ENCODE data around the gene DXO. TPM values are rescaled to one million over a fixed set of nuclear protein-coding genes. Genes with fewer than 3 reads are reported as not detected.

DXO gene
- total RNA-seq, 8 experiments from 2014 or later, result 15.3 to 26.9 (median 22.9) TPM

DNA sequence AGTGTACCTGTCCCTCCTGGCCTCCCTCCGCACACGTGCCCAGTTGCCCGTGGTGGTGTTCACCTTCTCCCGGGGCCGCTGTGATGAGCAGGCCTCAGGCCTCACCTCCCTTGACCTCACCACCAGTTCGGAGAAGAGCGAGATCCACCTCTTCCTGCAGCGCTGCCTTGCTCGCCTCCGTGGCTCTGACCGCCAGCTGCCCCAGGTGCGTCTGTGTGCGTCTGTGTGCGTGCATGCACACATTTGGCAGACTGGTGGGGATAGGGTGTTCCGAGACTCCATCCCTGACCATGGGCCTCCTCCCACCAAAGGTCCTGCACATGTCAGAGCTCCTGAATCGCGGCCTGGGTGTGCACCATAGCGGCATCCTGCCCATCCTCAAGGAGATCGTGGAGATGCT lies 8.0 kb downstream of the DXO start:
- no peak overlapping the region for H3K4me3 ChIP-seq
- ATAC-seq (replicated peaks in 6 of 8), result no peak
- no peak overlapping the region for H3K27ac ChIP-seq
- in situ Hi-C loops (cut with MboI; ENCODE audit: low pct_unique_long_range_greater_than_20kb in 2 of 9, low sequenced_read_pairs in 9 of 9, unreplicated experiment in 9 of 9), result loop anchor here in 1 of 9 experiments (25.0 kb wide), 1 partner anchor 277 kb away; the partner anchor contains the start of gene LY6G5C
- H3K4me1 ChIP-seq (replicated peaks in 1 of 2), result peaks cover 5 to 7% of the 10 kb centered on the region in 2 donors
- WGBS, 10 experiments, result 96 to 100% (median 100%) methylated on average over 3 to 8 of the region's 19 CpGs; no CpG with 5 or more reads in 7 of the 10 experiments

DNA sequence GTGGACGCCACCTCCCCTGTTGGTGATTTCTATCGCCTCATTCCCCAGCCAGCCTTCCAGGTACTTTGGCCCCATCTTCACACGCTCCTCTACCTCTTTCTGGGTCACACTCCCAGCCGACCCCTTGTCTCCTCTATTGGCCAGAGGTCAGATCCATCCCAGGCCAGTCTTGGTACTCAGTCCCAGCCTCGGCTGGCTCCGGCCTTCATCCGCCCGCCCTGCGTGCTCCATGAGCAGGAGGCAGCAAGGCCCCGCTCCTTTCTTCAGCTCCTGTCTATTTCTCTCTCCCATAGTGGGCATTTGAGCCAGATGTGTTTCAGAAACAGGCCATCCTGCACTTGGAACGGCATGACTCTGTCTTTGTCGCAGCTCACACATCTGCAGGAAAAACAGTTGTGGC lies 10.3 kb downstream of the DXO start:
- in situ Hi-C loops (cut with MboI; ENCODE audit: low pct_unique_long_range_greater_than_20kb in 2 of 9, low sequenced_read_pairs in 9 of 9, unreplicated experiment in 9 of 9), result loop anchor here in 1 of 9 experiments (25.0 kb wide), 1 partner anchor 274 kb away; the partner anchor contains the start of gene LY6G5C
- 67 to 100% (median 96%) methylated on average over 2 to 8 of the region's 12 CpGs; no CpG with 5 or more reads in 5 of the 10 experiments for WGBS, 10 experiments

DNA sequence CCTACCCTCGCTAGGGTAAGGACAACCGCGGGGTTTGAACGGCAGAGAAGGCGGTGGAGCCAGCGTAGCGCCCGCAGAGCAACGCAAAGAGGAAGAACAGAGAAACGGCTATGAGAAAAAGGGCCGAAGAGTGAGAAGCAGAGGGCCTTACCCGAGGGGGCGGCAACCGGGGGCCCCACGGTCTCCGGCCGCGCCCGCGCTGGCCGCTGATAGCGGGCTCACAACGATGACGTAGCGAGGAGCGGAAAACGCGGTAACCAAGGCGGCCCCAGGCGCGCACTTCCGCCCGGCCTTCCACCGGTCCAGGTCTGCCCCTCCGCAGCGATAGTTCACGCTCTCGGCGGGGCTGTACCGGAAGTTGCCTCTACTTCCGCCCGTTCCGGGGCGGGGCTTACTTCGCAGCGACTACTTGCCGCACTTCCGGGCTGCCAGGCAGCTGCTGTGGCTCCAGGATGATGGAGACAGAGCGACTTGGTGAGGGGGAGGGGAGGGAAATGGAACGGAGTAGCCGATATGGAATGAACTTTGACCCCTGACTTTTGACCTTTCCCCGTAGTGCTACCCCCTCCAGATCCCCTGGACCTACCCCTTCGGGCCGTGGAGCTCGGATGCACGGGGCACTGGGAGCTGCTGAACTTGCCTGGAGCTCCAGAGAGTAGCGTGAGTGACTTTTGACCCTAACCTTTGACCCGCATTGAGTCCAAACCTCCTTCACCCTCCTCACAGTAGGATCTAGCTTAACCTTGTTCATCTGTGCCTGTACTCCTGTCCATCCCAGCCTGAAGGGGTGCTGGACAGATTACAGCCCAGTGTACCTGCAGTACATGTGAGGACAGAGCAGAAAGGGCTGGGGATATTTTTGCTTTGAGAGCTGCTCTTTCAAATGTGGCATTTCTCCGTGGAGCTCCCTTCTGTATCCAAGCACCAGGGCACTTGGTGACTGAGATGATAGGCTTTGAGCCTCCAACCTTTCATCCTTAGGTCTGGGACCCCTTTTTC lies 12.9 kb downstream of the DXO start, which contains the start of the genes NELFE and SKIC2:
NELFE (minus strand) TSS at position 231 of the 999 bp plus-strand sequence. CDS start 525 bp downstream, outside the sequence.
SKIC2 (plus strand) TSS at position 435 of the 999 bp plus-strand sequence; CDS start at position 453, 18 bp downstream.
- Histone ChIP-seq H3K27ac (peak within 1 kb of the TSS; percentile 82 to 95), H3K4me1 (replicated peaks in 1 of 2) (peaks cover 13 to 16% of the 10 kb centered on the region in 2 donors), H3K4me3 (peak within 1 kb of the TSS; percentile 76 to 98 (median 83))
- peak; percentile 96 to 100 (median 98) for ATAC-seq (replicated peaks in 6 of 8)
- in situ Hi-C loops (cut with MboI; ENCODE audit: low pct_unique_long_range_greater_than_20kb in 2 of 9, low sequenced_read_pairs in 9 of 9, unreplicated experiment in 9 of 9), result loop anchor here in 1 of 9 experiments (25.0 kb wide), 1 partner anchor 272 kb away; the partner anchor contains the start of gene LY6G5C
- 0 to 4% (median 0%) methylated on average over 6 to 30 of the region's 59 CpGs; no CpG with 5 or more reads in 5 of the 10 experiments for WGBS, 10 experiments

More for the DNA sequence above, 10.3 kb downstream of the DXO start:
- Histone ChIP-seq H3K27ac (no peak overlapping the region), H3K4me1 (replicated peaks in 1 of 2) (peaks cover 13 to 16% of the 10 kb centered on the region in 2 donors), H3K4me3 (no peak overlapping the region)
- ATAC-seq (replicated peaks in 6 of 8), result no peak

DNA sequence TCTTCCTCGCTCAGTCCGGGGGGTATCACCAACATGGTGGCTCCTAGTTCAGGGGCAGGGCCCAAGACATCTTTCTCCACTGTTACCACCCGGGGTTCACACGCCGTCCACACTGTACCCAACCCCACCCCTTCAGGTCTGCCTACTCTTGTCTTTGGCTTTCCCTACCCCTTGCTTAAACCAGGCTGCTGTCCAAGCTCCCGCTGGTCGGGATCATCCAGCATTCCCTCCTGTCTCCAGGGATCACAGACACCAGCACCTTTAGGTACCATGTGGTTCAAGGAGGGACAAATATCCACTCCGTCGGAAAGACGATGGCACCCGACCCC lies 13.6 kb downstream of the DXO start:
- Histone ChIP-seq H3K4me3 (peak overlapping the region; percentile 76 to 98 (median 83)), H3K4me1 (replicated peaks in 1 of 2) (peaks cover 13 to 16% of the 10 kb centered on the region in 2 donors), H3K27ac (peak overlapping the region; percentile 82 to 95)
- in situ Hi-C loops (cut with MboI; ENCODE audit: low pct_unique_long_range_greater_than_20kb in 2 of 9, low sequenced_read_pairs in 9 of 9, unreplicated experiment in 9 of 9), result loop anchor here in 1 of 9 experiments (25.0 kb wide), 1 partner anchor 271 kb away; the partner anchor contains the start of gene LY6G5C
- peak; percentile 2 to 30 (median 8) for ATAC-seq (replicated peaks in 6 of 8)
- WGBS, 10 experiments, result 0 to 33% (median 0%) methylated on average over 1 to 9 of the region's 11 CpGs; no CpG with 5 or more reads in 5 of the 10 experiments

DNA sequence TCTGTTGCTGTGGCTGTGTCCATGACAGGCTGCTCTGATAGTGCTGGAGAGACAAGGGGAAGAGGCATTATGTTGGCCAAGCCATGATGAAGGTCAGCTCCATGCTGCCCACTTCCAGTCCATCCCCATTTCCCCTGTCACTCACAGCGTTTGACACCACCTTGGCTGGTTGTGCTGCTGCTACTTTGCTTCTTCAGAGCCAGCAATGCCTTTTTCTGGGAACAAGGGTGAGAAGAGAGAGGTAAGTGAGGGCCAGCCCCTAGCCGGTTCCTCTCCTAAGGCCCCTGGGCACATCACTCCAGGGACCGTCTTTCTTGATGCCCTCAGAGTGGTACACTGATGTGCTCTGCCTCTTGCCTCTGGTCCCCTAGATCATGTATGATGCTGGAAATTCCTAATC lies 15.1 kb downstream of the DXO start:
- peaks cover 13 to 16% of the 10 kb centered on the region in 2 donors for H3K4me1 ChIP-seq (replicated peaks in 1 of 2)
- 80 to 100% (median 100%) methylated on average over 1 to 2 of the region's 3 CpGs; no CpG with 5 or more reads in 3 of the 10 experiments for WGBS, 10 experiments
- no peak overlapping the region for H3K4me3 ChIP-seq
- no peak overlapping the region for H3K27ac ChIP-seq
- ATAC-seq (replicated peaks in 6 of 8), result no peak
- in situ Hi-C loops (cut with MboI; ENCODE audit: low pct_unique_long_range_greater_than_20kb in 2 of 9, low sequenced_read_pairs in 9 of 9, unreplicated experiment in 9 of 9), result loop anchor here in 1 of 9 experiments (25.0 kb wide), 1 partner anchor 269 kb away; the partner anchor contains the start of gene LY6G5C

DNA sequence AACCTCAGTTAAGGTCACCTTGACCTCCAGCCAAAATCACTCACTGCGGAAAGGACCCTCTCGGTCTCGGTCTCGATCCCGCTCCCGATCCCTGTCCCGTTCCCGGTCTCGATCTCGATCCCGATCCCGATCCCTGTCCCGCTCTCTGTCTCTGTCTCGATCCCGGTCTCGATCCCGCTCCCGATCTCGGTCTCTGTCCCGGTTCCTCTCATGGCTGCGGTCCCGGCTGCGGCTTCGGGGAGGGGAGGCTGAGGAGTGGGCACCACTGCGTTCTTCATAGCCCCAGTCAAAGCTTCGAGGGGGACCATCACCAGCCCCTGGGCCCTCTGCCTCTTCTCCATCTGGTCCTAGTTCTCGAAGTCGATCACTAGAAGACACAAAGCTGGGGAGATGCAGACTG lies 17.4 kb downstream of the DXO start:
- WGBS, 10 experiments, result 93 to 100% (median 97%) methylated on average over 3 to 21 of the region's 28 CpGs; no CpG with 5 or more reads in 4 of the 10 experiments
- in situ Hi-C loops (cut with MboI; ENCODE audit: low pct_unique_long_range_greater_than_20kb in 2 of 9, low sequenced_read_pairs in 9 of 9, unreplicated experiment in 9 of 9), result loop anchor here in 1 of 9 experiments (25.0 kb wide), 1 partner anchor 267 kb away; the partner anchor contains the start of gene LY6G5C
- H3K4me1 ChIP-seq (replicated peaks in 1 of 2), result peaks cover 9 to 10% of the 10 kb centered on the region in 2 donors
- H3K27ac ChIP-seq, result no peak overlapping the region
- ATAC-seq (replicated peaks in 6 of 8), result no peak
- H3K4me3 ChIP-seq, result no peak overlapping the region

DNA sequence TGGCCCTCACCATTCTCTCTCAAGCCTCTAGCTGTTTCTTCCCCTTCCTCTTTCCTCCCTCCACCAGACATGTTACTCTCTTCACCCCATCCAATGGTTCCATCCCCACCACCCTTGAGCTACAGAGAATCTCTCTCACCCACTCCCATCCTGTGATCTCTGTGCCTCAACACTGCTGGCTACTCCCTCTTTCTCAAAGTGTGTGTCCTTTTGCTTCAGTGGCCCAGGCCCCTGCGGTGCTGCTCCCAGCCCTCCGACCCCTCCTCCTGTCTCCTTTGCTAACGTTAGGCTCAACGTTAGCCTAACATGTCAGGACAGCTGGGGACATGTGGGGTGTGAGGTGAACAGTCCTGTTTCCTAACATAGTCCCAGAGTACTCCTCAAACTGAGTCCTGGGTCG lies 19.0 kb downstream of the DXO start:
- 17 to 87% (median 67%) methylated on average over 1 to 5 of the region's 5 CpGs; no CpG with 5 or more reads in 2 of the 10 experiments for WGBS, 10 experiments
- in situ Hi-C loops (cut with MboI; ENCODE audit: low pct_unique_long_range_greater_than_20kb in 2 of 9, low sequenced_read_pairs in 9 of 9, unreplicated experiment in 9 of 9), result loop anchor here in 1 of 9 experiments (25.0 kb wide), 1 partner anchor 266 kb away; the partner anchor contains the start of gene LY6G5C
- ATAC-seq (replicated peaks in 6 of 8), result peak in 1 of 8 experiments; percentile 5
- Histone ChIP-seq H3K27ac (no peak overlapping the region), H3K4me3 (no peak overlapping the region), H3K4me1 (replicated peaks in 1 of 2) (peaks cover 5 to 7% of the 10 kb centered on the region in 2 donors)

DNA sequence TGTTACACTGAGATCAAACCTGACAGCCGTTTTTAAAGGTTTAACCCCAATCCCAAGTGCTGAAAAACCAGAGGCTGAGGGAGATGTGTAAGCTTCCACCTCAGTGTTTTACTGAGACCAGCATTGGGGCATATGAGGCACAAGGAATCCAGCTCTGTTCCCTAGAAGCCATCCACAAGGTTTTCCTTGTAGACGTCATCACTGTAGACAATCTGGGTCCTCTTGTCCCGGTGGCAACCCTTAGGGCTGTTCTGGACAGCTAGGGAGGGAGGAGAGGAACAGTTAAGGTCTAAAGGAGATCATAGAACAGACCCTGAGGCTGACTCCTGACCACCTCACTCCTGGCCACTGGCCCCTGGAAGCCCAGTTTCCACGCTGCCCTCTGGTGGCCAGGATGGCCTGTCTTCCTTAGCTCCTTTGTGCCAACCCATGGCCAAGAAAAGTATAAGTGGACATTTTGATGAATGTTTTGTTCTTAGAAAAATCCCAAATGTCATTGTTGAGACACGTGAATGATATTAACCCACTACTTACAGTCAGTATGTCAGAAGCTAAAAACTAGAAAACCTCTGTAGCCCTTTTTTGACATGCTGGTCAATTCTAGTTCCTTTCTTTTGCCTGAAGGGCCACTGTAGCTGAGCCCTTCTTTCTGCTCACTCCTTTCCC lies 19.7 kb downstream of the DXO start:
- in situ Hi-C loops (cut with MboI; ENCODE audit: low pct_unique_long_range_greater_than_20kb in 2 of 9, low sequenced_read_pairs in 9 of 9, unreplicated experiment in 9 of 9), result loop anchor here in 1 of 9 experiments (25.0 kb wide), 1 partner anchor 265 kb away; the partner anchor contains the start of gene LY6G5C
- 0 to 83% (median 60%) methylated on average over 1 to 4 of the region's 5 CpGs; no CpG with 5 or more reads in 2 of the 10 experiments for WGBS, 10 experiments
- H3K4me3 ChIP-seq, result no peak overlapping the region
- H3K27ac ChIP-seq, result no peak overlapping the region
- peaks cover 0 to under 1% of the 10 kb centered on the region in 2 donors for H3K4me1 ChIP-seq (replicated peaks in 1 of 2)
- peak; percentile 44 to 91 (median 78) for ATAC-seq (replicated peaks in 6 of 8)

DNA sequence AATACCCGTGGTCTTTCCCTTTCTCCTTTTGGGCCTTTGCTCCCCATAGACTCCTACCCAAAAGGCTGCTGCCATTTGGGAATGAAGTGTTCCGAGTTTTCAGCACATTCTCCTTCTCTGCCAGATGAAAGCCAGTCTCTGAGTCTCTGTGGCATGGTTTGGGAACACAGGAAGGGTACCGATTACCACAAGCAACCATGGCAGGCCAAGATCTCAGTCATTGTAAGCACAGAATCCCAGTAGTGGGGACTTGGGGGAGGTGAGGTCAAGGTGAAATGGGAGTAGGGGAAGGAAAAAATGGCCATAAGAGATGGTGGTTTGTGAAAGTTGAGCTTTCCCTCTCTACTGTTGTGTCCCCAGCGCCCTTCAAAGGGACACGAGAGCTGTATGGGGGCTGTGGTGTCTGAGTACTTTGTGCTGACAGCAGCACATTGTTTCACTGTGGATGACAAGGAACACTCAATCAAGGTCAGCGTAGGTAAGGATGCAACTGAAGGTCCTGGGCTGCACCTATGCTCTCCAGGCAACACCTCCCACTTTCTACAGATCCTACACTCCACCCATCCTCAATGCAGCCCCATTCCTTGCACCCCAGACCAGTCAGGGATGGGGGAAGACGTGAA lies 21.9 kb downstream of the DXO start:
- 60 to 100% (median 92%) methylated on average over 1 to 6 of the region's 7 CpGs; no CpG with 5 or more reads in 1 of the 10 experiments for WGBS, 10 experiments
- in situ Hi-C loops (cut with MboI; ENCODE audit: low pct_unique_long_range_greater_than_20kb in 2 of 9, low sequenced_read_pairs in 9 of 9, unreplicated experiment in 9 of 9), result loop anchor here in 1 of 9 experiments (25.0 kb wide), 1 partner anchor 263 kb away; the partner anchor contains the start of gene LY6G5C
- no peak overlapping the region for H3K27ac ChIP-seq
- no peak overlapping the region for H3K4me3 ChIP-seq
- no peaks in the 10 kb centered on the region for H3K4me1 ChIP-seq (replicated peaks in 1 of 2)
- no peak for ATAC-seq (replicated peaks in 6 of 8)

DNA sequence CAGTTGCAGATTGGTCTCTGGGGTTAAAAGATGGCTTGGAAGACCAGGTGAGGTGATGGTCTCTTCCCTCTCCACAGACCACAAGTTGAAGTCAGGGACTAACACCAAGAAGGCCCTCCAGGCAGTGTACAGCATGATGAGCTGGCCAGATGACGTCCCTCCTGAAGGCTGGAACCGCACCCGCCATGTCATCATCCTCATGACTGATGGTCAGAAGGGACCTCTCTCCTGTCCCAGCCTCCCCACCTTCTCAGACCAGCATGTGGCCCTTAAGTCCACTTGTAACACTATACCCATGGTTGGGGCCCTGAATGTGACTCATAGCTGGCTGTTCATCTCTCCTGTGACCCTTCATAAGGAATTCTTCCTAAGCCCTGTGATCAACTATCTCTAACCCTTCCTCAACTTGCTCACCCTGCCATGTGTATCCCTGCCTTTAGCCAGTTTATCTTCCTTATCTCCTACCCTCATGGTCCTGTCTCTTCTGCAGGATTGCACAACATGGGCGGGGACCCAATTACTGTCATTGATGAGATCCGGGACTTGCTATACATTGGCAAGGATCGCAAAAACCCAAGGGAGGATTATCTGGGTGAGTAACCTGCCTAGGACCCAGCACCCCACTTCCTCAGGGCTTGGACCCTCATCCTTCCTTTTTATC lies 23.1 kb downstream of the DXO start:
- H3K4me3 ChIP-seq, result no peak overlapping the region
- no peak overlapping the region for H3K27ac ChIP-seq
- ATAC-seq (replicated peaks in 6 of 8), result peak in 7 of 8 experiments; percentile 16 to 58 (median 27)
- no peaks in the 10 kb centered on the region for H3K4me1 ChIP-seq (replicated peaks in 1 of 2)
- 0 to 100% (median 94%) methylated on average over 1 to 3 of the region's 6 CpGs; no CpG with 5 or more reads in 3 of the 10 experiments for WGBS, 10 experiments
- in situ Hi-C loops (cut with MboI; ENCODE audit: low pct_unique_long_range_greater_than_20kb in 2 of 9, low sequenced_read_pairs in 9 of 9, unreplicated experiment in 9 of 9), result no loop called here

DNA sequence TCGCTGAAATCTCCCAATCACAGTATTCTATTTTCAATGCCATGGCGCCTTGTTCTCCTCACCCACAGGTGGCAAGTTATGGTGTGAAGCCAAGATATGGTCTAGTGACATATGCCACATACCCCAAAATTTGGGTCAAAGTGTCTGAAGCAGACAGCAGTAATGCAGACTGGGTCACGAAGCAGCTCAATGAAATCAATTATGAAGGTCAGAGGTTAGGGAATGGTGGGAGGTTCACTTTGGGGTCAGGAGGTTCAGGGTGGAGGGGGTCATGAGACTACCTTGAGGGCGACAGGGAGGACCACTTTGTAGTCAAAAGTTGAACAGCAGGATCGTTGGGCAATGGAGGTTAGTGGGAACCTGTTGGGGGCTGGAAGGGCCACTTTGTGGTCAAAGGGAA lies 23.6 kb downstream of the DXO start:
- in situ Hi-C loops (cut with MboI; ENCODE audit: low pct_unique_long_range_greater_than_20kb in 2 of 9, low sequenced_read_pairs in 9 of 9, unreplicated experiment in 9 of 9), result no loop called here
- WGBS, 10 experiments, result 33 to 93% (median 76%) methylated on average over 1 to 3 of the region's 5 CpGs; no CpG with 5 or more reads in 2 of the 10 experiments

More for the DNA sequence above, 23.6 kb downstream of the DXO start:
- no peak overlapping the region for H3K4me3 ChIP-seq
- H3K27ac ChIP-seq, result no peak overlapping the region
- no peak for ATAC-seq (replicated peaks in 6 of 8)
- no peaks in the 10 kb centered on the region for H3K4me1 ChIP-seq (replicated peaks in 1 of 2)
